Heart left ventricle (tissue), 16 donors: ENCODE results near the gene CDT1. TPM values are rescaled to one million over a fixed set of nuclear protein-coding genes. Genes with fewer than 3 reads are reported as not detected.

Experiments
- ATAC-seq, 4 donors: fragments of 200-7000 bp; cut with Tn5 transposase; one replicate each; pipeline ENCODE4 v1.9.1; 2020 to 2022; ENCODE audit warnings: moderate library complexity in 4 of 4, mild to moderate bottlenecking in 3 of 4, moderate number of reproducible peaks in 1 of 4
- DNase-seq, 5 donors: peaks; one replicate each; pipeline ENCODE4 v3.0.0-alpha.2; 2020
- H3K27ac ChIP-seq, 12 donors: fragments of 200-600 bp; sonication (generic) in 4 of 12; one replicate each; pipeline versions ENCODE4 v1.5.0 to v1.8.0; 2016 to 2022; ENCODE audit warnings: mild to moderate bottlenecking in 2 of 12
- H3K27me3 ChIP-seq, 9 donors: fragments of 200-600 bp; sonication (generic) in 2 of 9; one replicate each; pipeline versions ENCODE4 v1.5.1 to v1.8.0; 2016 to 2022; ENCODE audit warnings: mild to moderate bottlenecking in 3 of 9
- H3K36me3 ChIP-seq, 9 donors: fragments of 200-600 bp; sonication (generic) in 2 of 9; one replicate each; pipeline versions ENCODE4 v1.5.0 to v1.8.0; 2018 to 2022; ENCODE audit warnings: mild to moderate bottlenecking in 2 of 9
- H3K4me1 ChIP-seq, 12 donors: fragments of 200-600 bp; sonication (generic) in 4 of 12; one replicate each; pipeline versions ENCODE4 v1.5.0 to v1.8.0; 2016 to 2022; ENCODE audit warnings: mild to moderate bottlenecking in 3 of 12
- H3K4me3 ChIP-seq, 12 donors: fragments of 200-600 bp; sonication (generic) in 4 of 12; one replicate each; pipeline versions ENCODE4 v1.5.0 to v1.8.0; 2017 to 2022; ENCODE audit warnings: mild to moderate bottlenecking in 9 of 12, moderate library complexity in 4 of 12
- H3K9me3 ChIP-seq, 12 donors: fragments of 200-600 bp; sonication (generic) in 4 of 12; one replicate each; pipeline versions ENCODE4 v1.5.0 to v1.8.0; 2016 to 2022; ENCODE audit warnings: mild to moderate bottlenecking in 1 of 12
- CTCF ChIP-seq, 12 donors: fragments of 200-600 bp; sonication (generic) in 4 of 12; IDR thresholded peaks; one replicate each; pipeline versions ENCODE4 v1.5.0 to v1.8.0; 2018 to 2022; ENCODE audit warnings: antibody characterized with exemption in 12 of 12, mild to moderate bottlenecking in 5 of 12
- POLR2A ChIP-seq, 2 donors: fragments of 450-650 bp; IDR thresholded peaks; one replicate each; pipeline ENCODE4 v1.6.1; 2017; ENCODE audit warnings: antibody characterized with exemption in 2 of 2, mild to moderate bottlenecking in 2 of 2, moderate library complexity in 2 of 2
- WGBS, 4 donors: extraction: QIAGEN DNeasy Blood & Tissue Kit in 2 of 4; methylation state at CpG; one replicate each; pipeline versions ENCODE4 v1.1.5 to v1.1.7; 2013 to 2018; 5-methylcytosine and 5-hydroxymethylcytosine counted together
- intact Hi-C, 10 donors: fragments of 100-400 bp; cut with DNase I; formaldehyde crosslinking; loops; one replicate each; pipeline versions ENCODE4 v1.11.1 to v1.14.2; 2022
- polyA plus RNA-seq, 2 donors: library from polyadenylated mRNA; stranded (reverse); fragments of 200-250 nt; gene quantifications; one replicate each; pipeline ENCODE4 v1.2.3, GENCODE V29; 2013
- total RNA-seq, 9 donors: library from RNA; depleted of rRNA in 2 of 9; stranded (reverse); fragments of >200 nt in 2 of 9; fragmentation: NEBNext Ultra II Directional in 3 of 9; extraction: Animal tissue kit (Norgen Biotek cat#: 25700) in 3 of 9; gene quantifications; one replicate each; pipeline versions ENCODE4 v1.1.0 to v1.2.4, GENCODE V29; 2016 to 2023
- donor health status: ischemic (EF 13 %, LVEDD 7.1; RV severe dilation, severe dysfunction).
- donor health status: healthy with polysubstance abuse.
- donor health status: DM: no; HTN: yes; CAD: no.
- donor health status: DM: no; HTN: no; CAD: no.
- donor health status: ischemic (EF 25% LVEDD 6.9; RV normal size, moderate dysfunction).
- donor health status: ischemic (EF 25% LVEDD 5.7; RV mildly dilated, moderate dysfunction).
- donor health status: healthy.
- donor health status: DM: yes; HTN: yes; CAD: no.
- donor health status: ischemic (EF 35%, LVEDD 5.7; RV mildly dilated, moderate dysfunction).
- donor health status: nonischemic (EF 11% LVEDD 7.7; RV severe dilation, severe dysfunction).
- donor health status: DM: yes; HTN: yes; CAD: no.
- donor health status: PGD.
- donor health status: ischemic (EF 29% LVEDD 5.4; RV normal size, mild dysfunction).
- donor health status: nonischemic (EF 23%, LVEDD 6.1; RV moderate dilation, normal function).

CDT1 gene
- total and polyA plus RNA-seq, 11 donors, result 0.19 to 6.1 (median 0.61) TPM

GRCh38 chr16:88857728-88858339, 54.2 kb downstream of the CDT1 start:
- DNase-seq (peak; percentile 67 to 88 (median 75)), ATAC-seq (peak; percentile 46 to 73 (median 62))
- Histone ChIP-seq H3K9me3 (no peaks in the 10 kb centered on the region), H3K36me3 (peaks cover 0 to 44% (median 39%) of the 10 kb centered on the region in 9 donors), H3K4me3 (peak overlapping the region; percentile 63 to 98 (median 90)), H3K4me1 (peaks cover 0 to 51% (median 21%) of the 10 kb centered on the region in 12 donors), H3K27me3 (no peaks in the 10 kb centered on the region), H3K27ac (peak overlapping the region in 9 of 12 donors; percentile 75 to 86 (median 81))
- peak; percentile 40 to 75 (median 59) for TF ChIP-seq CTCF (IDR thresholded peaks at IDR 0.05)
- TF ChIP-seq POLR2A (IDR thresholded peaks at IDR 0.05), result no peak
- intact Hi-C loops, result loop anchor here in 4 of 10 donors (1.0 to 10.0 kb wide), 7 partner anchors 28 to 359 kb away; partner anchors contain the start of genes ZNF778 (in 2 of the 4) and APRT (in 1 of the 4)
- WGBS, 4 donors, result 16 to 19% (median 17%) methylated on average over 9 to 12 of the region's 12 CpGs

Other genes starting within 250 kb of the CDT1 start
- 10 to 100 TPM in 8 of 9 donors, 1 to 10 TPM in 1; 8.4 to 28.4 (median 21.9) TPM for gene ZC3H18, start 233.4 kb upstream of the CDT1 start, total RNA-seq
- gene ZC3H18, start 233.4 kb upstream of the CDT1 start, polyA plus RNA-seq, result 10 to 100 TPM; 20.5 to 23.7 TPM
- gene IL17C, start 165.2 kb upstream of the CDT1 start, total RNA-seq, result not detected
- gene IL17C, start 165.2 kb upstream of the CDT1 start, polyA plus RNA-seq, result not detected
- 100 to 1,000 TPM in 1 of 9 donors, 10 to 100 TPM in 8; 22.6 to 227 (median 34.4) TPM for gene CYBA, start 152.7 kb upstream of the CDT1 start, total RNA-seq
- 10 to 100 TPM; 46.5 to 48.8 TPM for gene CYBA, start 152.7 kb upstream of the CDT1 start, polyA plus RNA-seq
- 10 to 100 TPM; 17.5 to 26.8 (median 20.6) TPM for gene MVD, start 140.7 kb upstream of the CDT1 start, total RNA-seq
- gene MVD, start 140.7 kb upstream of the CDT1 start, polyA plus RNA-seq, result 10 to 100 TPM; 22.3 to 41.2 TPM
- gene SNAI3, start 117.3 kb upstream of the CDT1 start, total RNA-seq, result 1 to 10 TPM in 6 of 9 donors, under 1 TPM in 3; 0.76 to 9.5 (median 1.4) TPM
- gene SNAI3, start 117.3 kb upstream of the CDT1 start, polyA plus RNA-seq, result 1 to 10 TPM; 1.7 to 4.4 TPM
- gene RNF166, start 97.4 kb upstream of the CDT1 start, total RNA-seq, result 10 to 100 TPM in 8 of 9 donors, 1 to 10 TPM in 1; 9.3 to 28.5 (median 15.4) TPM
- gene RNF166, start 97.4 kb upstream of the CDT1 start, polyA plus RNA-seq, result 10 to 100 TPM; 14.7 to 21.8 TPM
- 10 to 100 TPM in 7 of 9 donors, 1 to 10 TPM in 2; 6.5 to 20.8 (median 12.3) TPM for gene CTU2, start 97.3 kb upstream of the CDT1 start, total RNA-seq
- gene CTU2, start 97.3 kb upstream of the CDT1 start, polyA plus RNA-seq, result 10 to 100 TPM; 16.0 to 20.8 TPM
- 10 to 100 TPM; 14.2 to 59.7 (median 19.7) TPM for gene PIEZO1, start 18.6 kb upstream of the CDT1 start, total RNA-seq
- gene PIEZO1, start 18.6 kb upstream of the CDT1 start, polyA plus RNA-seq, result 10 to 100 TPM; 31.2 to 45.0 TPM
- gene APRT, start 8.1 kb downstream of the CDT1 start, total RNA-seq, result 10 to 100 TPM; 26.6 to 75.8 (median 44.2) TPM
- gene APRT, start 8.1 kb downstream of the CDT1 start, polyA plus RNA-seq, result 100 to 1,000 TPM in 1 of 2 donors, 10 to 100 TPM in 1; 62.6 to 129 TPM
- 10 to 100 TPM; 10.7 to 22.7 (median 13.3) TPM for gene GALNS, start 53.2 kb downstream of the CDT1 start, total RNA-seq
- gene GALNS, start 53.2 kb downstream of the CDT1 start, polyA plus RNA-seq, result 10 to 100 TPM; 14.1 to 16.4 TPM
- 10 to 100 TPM; 20.3 to 65.7 (median 44.2) TPM for gene TRAPPC2L, start 53.3 kb downstream of the CDT1 start, total RNA-seq
- 10 to 100 TPM; 30.3 to 51.3 TPM for gene TRAPPC2L, start 53.3 kb downstream of the CDT1 start, polyA plus RNA-seq
- not detected for gene PABPN1L, start 62.9 kb downstream of the CDT1 start, total RNA-seq
- gene PABPN1L, start 62.9 kb downstream of the CDT1 start, polyA plus RNA-seq, result not detected
- 10 to 100 TPM in 2 of 9 donors, 1 to 10 TPM in 7; 5.0 to 12.0 (median 5.8) TPM for gene CBFA2T3, start 173.4 kb downstream of the CDT1 start, total RNA-seq
- 10 to 100 TPM in 1 of 2 donors, 1 to 10 TPM in 1; 5.5 to 11.1 TPM for gene CBFA2T3, start 173.4 kb downstream of the CDT1 start, polyA plus RNA-seq